A673 (cell line): ENCODE measurements around the gene SLC9A8. TPM values are rescaled to one million over a fixed set of nuclear protein-coding genes. Genes with fewer than 3 reads are reported as not detected.

Experiments
- BruUV-seq: library from RNA; stranded (reverse); fragments of 400-500 nt; replicated peaks from 2 replicates; lab custom pipeline; 2021; lab: Mats Ljungman, UMichigan
- CTCF ChIA-PET: fragments of 300-600 bp; sonication (Branson Sonifier 250); formaldehyde crosslinking; loops from one replicate; lab custom pipeline; 2022; ENCODE audit warnings: antibody characterized with exemption; lab: Charles Lee
- POLR2A ChIA-PET: fragments of 300-600 bp; sonication (Branson Sonifier 250); formaldehyde crosslinking; loops from one replicate; lab custom pipeline; 2022; ENCODE audit warnings: antibody characterized with exemption; ENCODE audit not compliant: low non-redundant PET; lab: Charles Lee
- DNase-seq: peaks from one replicate; pipeline ENCODE4 v3.0.0-alpha.2; 2015; ENCODE audit warnings: low spot score
- H3K27ac ChIP-seq: fragments of 200-600 bp; sonication (generic); 2 replicates; pipeline ENCODE4 v1.5.1; 2016; ENCODE audit warnings: mixed run types, low read depth, mild to moderate bottlenecking, mixed read lengths, antibody characterized with exemption, low read length; ENCODE audit not compliant: poor library complexity, severe bottlenecking
- H3K27me3 ChIP-seq: fragments of 200-600 bp; sonication (generic); replicated peaks from 2 replicates; pipeline ENCODE4 v1.6.1; 2017; ENCODE audit warnings: mixed run types, low read depth, mild to moderate bottlenecking, mixed read lengths, antibody characterized with exemption, low read length; ENCODE audit not compliant: insufficient read depth, poor library complexity
- H3K36me3 ChIP-seq: fragments of 200-600 bp; sonication (generic); 2 replicates; pipeline ENCODE4 v1.6.1; 2016; ENCODE audit warnings: mixed run types, mild to moderate bottlenecking, mixed read lengths, antibody characterized with exemption, low read length; ENCODE audit not compliant: insufficient read depth, poor library complexity, severe bottlenecking
- H3K4me1 ChIP-seq: fragments of 200-600 bp; sonication (generic); 2 replicates; pipeline ENCODE4 v1.6.1; 2017; ENCODE audit warnings: mixed run types, mild to moderate bottlenecking, mixed read lengths, antibody characterized with exemption, low read length; ENCODE audit not compliant: insufficient read depth, poor library complexity, severe bottlenecking
- H3K4me3 ChIP-seq: fragments of 200-600 bp; sonication (generic); 2 replicates; pipeline ENCODE4 v1.5.1; 2016; ENCODE audit warnings: low read depth, mixed run types, mild to moderate bottlenecking, mixed read lengths, low read length; ENCODE audit not compliant: poor library complexity, severe bottlenecking
- H3K9me3 ChIP-seq: fragments of 200-600 bp; sonication (generic); 2 replicates; pipeline ENCODE4 v1.6.1; 2016; ENCODE audit warnings: mixed run types, low read depth, mild to moderate bottlenecking, mixed read lengths, antibody characterized with exemption, low read length; ENCODE audit not compliant: poor library complexity, severe bottlenecking
- CTCF ChIP-seq: fragments of 300-800, 200-600 bp; sonication (generic); conservative IDR thresholded peaks from 2 replicates; pipeline ENCODE4 v1.5.1; 2017; ENCODE audit warnings: low read depth, mild to moderate bottlenecking, antibody characterized with exemption, low read length, moderate library complexity, mixed read lengths
- EZH2 ChIP-seq: fragments of 200-600 bp; sonication (generic); IDR thresholded peaks from 2 replicates; pipeline ENCODE4 v1.6.1; 2017; ENCODE audit warnings: borderline replicate concordance, low read depth, mild to moderate bottlenecking, mixed read lengths, antibody characterized with exemption, low read length; ENCODE audit not compliant: poor library complexity, severe bottlenecking
- intact Hi-C: fragments of 100-400 bp; cut with micrococcal nuclease; formaldehyde crosslinking; loops from one replicate; pipeline ENCODE4 v1.10.0; 2022; ENCODE audit not compliant: unreplicated experiment
- total RNA-seq: library from RNA; stranded (reverse); gene quantifications from 2 replicates; pipeline ENCODE4 v1.2.3, GENCODE V29; 2021

Gene SLC9A8
- total RNA-seq, 1 experiment from 2014 or later = 9.8 TPM

- TF ChIP-seq CTCF = no peak
- TF ChIP-seq EZH2 = no peak
- no peak overlapping the region for H3K27ac ChIP-seq
- BruUV-seq = no TSS peak
- peaks cover 6% of the 10 kb centered on the region for H3K4me1 ChIP-seq
- no peak for DNase-seq
- H3K27me3 ChIP-seq = no peaks in the 10 kb centered on the region
- POLR2A ChIA-PET = no interaction called here
- H3K4me3 ChIP-seq = no peak overlapping the region
- H3K36me3 ChIP-seq = no peaks in the 10 kb centered on the region
- H3K9me3 ChIP-seq = no peaks in the 10 kb centered on the region
- intact Hi-C loops = loop anchor here (10.0 kb wide), 1 partner anchor 509 kb away; no protein-coding TSS in a partner anchor
- CTCF ChIA-PET = no interaction called here
Measured at GRCh38 chr20:49853640-49854039, 41.0 kb downstream of the SLC9A8 start.

- POLR2A ChIA-PET = no interaction called here
- BruUV-seq = no TSS peak
Measured at GRCh38 chr20:49854190-49854875, 41.7 kb downstream of the SLC9A8 start.

GRCh38 chr20:49856904-49857303, 44.3 kb downstream of the SLC9A8 start:
- TF ChIP-seq CTCF (no peak), EZH2 (no peak)
- Histone ChIP-seq H3K36me3 (no peaks in the 10 kb centered on the region), H3K27me3 (no peaks in the 10 kb centered on the region), H3K4me3 (no peak overlapping the region), H3K9me3 (no peaks in the 10 kb centered on the region), H3K4me1 (no peaks in the 10 kb centered on the region), H3K27ac (no peak overlapping the region)
- no peak for DNase-seq
- POLR2A ChIA-PET = no interaction called here
- BruUV-seq = no TSS peak
- CTCF ChIA-PET = no interaction called here
- intact Hi-C loops = loop anchor here (10.0 kb wide), 1 partner anchor 512 kb away; no protein-coding TSS in a partner anchor

More at GRCh38 chr20:49854190-49854875, 41.7 kb downstream of the SLC9A8 start:
- TF ChIP-seq EZH2 (no peak), CTCF (no peak)
- intact Hi-C loops = loop anchor here (10.0 kb wide), 1 partner anchor 510 kb away; no protein-coding TSS in a partner anchor
- H3K4me3 ChIP-seq = no peak overlapping the region
- CTCF ChIA-PET = no interaction called here
- no peaks in the 10 kb centered on the region for H3K9me3 ChIP-seq
- peaks cover 6% of the 10 kb centered on the region for H3K4me1 ChIP-seq
- H3K36me3 ChIP-seq = no peaks in the 10 kb centered on the region
- DNase-seq = no peak
- H3K27ac ChIP-seq = no peak overlapping the region
- no peaks in the 10 kb centered on the region for H3K27me3 ChIP-seq
